NOMO-1 (cell line): ENCODE results near the gene MMP17.
A peak's percentile ranks its signal among the peaks of the same experiment; 100 is the strongest.

Experiments
- DNase-seq, 2 experiments: peaks; one replicate each; lab custom pipeline; 2025; ENCODE audit not compliant: unreplicated experiment in 2 of 2; lab: John Stamatoyannopoulos, UW

MMP17 gene

DNA sequence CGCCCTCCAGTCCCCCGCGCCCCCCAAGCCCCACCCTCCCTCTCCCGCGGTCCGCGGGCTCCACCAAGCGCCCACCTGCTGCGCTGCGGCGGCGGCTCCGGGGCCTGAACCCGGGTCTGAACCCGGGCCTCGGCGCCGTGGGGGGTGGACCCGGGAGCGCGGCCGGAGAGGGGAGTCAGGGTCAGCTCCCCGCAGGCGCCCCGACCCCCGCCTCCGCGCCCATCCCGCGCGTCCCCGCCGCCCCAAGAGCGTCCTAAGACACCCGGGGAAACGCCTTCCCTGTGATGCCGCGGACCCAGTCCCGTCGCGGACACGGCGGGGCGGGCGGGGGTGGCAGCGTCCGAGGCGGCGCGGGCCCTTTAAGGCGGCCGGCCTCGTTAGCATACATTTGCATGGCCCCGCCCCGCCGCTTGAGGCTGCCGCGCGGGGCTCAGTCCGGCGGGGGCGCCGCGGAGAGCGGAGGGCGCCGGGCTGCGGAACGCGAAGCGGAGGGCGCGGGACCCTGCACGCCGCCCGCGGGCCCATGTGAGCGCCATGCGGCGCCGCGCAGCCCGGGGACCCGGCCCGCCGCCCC, at the start of gene MMP17:
Gene MMP17, plus strand, starts transcription at position 433 of the 574 bp plus-strand sequence. Its CDS starts 102 bp downstream, at position 535.
- DNase-seq: peak; percentile 72 to 82

DNA sequence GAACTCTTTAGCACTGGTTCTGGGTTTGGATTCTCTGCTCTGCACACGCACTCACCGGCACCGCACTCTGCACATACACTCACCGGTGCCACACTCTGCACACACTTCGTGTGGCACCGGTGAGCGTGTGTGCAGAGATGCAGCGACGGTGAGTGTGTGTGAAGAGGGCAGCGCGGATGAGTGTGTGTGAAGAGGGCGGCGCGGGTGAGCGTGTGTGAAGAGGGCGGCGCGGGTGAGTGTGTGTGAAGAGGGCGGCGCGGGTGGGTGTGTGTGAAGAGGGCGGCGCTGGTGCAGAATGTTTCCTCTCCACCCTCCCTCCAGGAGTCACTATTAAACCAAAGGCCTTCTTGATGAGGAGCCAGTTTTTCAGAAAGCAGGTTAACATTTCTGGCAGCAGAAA, 49.2 kb upstream of the MMP17 start:
- DNase-seq: no peak

DNA sequence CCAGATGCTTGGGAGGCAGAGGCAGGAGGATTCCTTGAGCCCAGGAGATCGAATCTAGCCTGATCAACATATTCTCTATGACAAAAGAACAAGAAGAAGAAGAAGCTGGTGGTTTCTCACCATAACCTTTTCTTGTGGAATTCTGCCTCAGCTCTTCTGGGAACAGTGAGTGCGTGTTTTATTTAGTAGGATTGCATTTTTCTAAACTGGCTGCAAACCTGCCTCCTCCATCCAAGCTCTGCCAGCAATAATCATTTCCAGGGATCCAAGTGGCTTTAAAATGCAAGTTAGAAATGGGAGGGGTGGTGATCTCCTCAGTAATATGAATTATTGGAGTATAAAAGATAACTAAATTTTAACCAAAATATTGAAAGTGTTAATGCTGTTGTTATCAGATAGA, 46.1 kb upstream of the MMP17 start:
- no peak for DNase-seq

DNA sequence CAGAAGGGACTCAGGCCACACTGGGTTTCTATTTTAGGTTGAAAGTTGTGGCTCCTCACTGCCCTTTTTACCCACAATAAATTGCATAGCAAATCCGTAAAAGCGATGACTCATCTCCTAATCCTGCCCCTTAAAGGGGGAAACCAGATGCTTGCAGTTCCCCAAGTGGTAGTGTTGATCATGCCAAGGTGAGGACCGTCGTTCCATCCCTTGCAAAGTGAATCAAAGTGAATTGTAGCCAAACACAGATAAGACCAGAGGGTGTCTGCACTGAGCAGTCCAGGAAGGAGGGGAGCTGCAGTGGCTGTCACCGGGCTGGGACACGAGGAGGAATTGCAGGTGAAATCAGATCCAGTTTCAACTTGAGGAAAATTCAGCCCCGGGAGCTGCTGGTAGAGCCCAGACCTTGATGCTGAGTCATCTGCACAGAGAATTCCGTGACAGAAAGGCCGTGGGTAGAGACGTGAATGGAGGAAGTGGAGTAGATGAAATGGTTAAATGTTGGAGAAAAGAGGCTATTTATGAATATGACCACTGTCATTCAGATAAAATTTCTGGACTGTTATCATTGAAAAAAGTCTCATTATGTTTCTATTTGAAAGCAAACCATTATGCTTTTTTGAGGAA, 44.2 kb upstream of the MMP17 start:
- DNase-seq: peak; percentile 79 to 84

DNA sequence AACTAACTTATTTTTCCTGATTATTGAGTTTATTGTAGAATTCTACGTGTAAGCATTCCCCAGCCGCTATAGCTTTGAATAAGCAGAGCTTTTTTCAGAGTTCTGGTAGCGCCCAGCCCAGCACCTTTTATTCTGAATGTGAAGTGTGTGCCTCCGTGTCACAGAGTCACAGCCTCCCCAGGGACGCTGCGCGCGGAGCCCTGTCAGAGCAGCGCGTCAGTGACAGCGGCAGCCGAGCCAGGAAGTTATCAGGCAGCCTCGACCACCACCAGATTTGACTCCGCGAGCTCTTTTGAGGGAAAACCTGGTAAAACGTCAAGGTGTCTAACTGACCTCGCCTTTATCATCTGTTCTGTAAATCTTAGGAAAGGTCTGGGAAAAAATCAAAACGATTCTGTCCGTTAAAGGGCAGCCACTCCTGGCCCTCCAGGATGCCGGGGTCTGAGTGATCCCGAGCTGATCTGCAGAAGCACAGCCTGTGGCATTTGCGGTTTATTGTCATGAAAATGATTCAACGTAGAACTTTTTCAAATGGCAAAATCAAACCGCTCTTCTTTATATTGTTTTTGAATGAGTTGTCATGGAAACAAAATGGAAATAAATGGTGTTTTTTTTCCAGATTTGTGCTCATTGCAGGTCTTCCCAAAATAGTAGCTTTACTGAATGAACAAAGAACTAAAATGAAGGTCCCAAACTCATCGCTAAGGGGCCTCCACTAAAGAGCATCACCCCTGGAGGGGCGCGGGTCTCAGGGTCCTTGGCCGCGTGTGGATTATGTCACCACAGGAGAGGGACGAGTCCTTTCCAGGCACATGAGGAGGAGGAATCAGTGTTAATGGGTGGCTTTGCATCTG, 43.1 kb upstream of the MMP17 start:
- no peak for DNase-seq

DNA sequence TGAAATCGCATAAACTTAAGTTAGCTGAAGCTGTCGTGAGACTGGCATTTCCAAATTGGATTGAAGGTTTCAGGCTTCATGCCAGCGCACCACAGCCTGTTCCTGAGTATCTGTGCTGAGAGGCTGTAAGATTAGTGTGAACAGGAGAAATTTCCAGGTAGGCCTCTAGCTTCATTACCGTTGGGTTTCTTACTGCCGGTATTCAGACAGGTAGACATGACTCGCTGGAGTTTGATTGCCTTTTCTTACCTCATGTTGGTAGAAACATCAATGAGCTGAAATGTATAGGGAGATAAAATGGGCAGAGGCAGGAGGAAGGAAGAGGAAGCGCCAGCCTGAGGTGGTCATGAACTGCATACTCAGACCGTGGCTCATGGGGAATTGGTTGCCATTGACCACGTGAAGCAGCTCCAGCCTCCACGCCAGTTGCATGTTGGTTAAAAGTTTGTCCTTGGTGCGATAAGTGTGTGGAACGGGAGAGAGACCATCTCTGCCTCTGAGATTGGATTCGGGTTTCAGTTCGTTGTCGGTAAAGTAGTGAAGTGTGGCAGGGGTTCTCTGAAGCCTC, 42.3 kb upstream of the MMP17 start:
- no peak for DNase-seq

DNA sequence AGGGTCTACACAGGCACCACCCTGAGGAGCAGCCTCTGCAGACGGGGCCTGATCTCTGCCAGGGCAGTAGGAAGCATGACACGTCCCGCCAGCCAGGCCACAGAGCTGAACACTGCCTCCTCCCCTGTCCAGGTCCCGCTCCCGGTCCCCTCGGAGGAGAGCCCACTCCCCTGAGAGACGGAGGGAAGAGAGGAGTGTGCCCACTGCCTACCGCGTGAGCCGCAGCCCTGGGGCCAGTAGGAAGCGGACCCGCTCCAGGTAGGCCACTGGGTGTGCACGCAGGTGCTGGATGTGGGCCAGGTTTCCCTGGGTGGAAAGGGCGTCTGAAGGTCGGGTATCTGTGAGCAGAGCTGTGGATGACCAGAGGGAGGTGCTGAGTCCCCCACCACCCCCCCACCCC, 41.9 kb upstream of the MMP17 start:
- no peak for DNase-seq

DNA sequence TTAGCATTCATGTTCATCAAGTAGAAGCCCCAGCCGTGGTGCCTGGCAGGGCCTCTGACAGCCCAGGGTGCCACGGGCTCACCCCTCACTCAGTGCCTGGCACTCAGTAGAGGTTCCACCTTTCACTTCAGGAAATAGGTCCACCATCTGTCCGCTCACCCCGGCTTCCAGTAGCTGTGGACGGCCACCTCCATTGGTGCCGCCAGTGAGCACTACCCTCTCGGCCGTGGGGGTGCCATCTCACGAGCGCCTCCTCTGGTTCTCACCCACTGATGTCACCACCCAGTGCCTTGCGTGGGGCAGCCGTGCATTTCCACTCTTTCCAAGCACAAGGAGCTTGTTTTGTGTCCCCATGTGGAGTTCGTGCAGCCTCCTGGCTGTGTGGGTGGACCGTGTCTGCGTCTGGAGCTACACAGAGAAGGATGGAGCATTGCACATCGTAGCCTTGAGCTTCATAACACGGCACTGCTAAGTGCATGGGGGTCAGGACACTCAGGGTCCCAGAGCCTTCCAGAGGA, 41.0 kb upstream of the MMP17 start:
- no peak for DNase-seq

DNA sequence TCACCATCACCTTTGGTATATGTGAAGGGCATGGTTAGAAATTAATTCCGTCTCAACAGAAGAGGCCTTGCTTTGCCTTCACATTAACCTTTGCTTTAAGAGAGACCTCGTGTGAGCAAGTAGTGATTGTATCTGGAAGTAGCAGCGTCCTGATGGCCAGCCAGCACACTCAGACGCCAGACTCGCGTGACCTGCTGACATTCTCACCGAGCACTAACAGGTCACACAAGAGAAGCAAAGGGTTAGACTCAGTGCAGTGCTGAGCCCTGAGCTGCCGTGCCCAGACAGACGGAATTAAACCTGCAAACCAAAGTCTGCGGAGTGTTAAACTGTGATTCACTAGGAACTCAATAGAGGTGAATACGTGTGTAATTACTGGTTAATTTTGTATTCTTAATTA, 40.1 kb upstream of the MMP17 start:
- DNase-seq: no peak

DNA sequence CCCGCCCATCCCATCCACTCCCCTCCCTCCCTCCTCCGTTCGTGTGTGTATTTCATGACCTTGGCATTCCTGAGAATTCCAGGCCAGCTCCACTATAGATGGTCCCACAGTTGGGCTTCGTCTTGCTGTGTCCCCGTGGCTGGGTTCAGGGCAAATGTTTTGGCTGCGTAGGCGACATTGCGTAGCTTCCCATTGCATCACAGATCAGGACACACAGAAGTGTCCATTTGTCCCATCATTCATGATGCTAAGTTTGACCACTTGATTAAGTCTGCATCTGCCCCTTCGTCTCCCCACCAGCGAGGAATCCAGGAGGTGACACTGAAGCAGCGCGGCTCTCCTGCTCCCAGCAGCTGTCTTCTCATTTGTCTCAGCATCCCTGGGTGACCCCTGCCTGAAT, 38.6 kb upstream of the MMP17 start:
- no peak for DNase-seq

DNA sequence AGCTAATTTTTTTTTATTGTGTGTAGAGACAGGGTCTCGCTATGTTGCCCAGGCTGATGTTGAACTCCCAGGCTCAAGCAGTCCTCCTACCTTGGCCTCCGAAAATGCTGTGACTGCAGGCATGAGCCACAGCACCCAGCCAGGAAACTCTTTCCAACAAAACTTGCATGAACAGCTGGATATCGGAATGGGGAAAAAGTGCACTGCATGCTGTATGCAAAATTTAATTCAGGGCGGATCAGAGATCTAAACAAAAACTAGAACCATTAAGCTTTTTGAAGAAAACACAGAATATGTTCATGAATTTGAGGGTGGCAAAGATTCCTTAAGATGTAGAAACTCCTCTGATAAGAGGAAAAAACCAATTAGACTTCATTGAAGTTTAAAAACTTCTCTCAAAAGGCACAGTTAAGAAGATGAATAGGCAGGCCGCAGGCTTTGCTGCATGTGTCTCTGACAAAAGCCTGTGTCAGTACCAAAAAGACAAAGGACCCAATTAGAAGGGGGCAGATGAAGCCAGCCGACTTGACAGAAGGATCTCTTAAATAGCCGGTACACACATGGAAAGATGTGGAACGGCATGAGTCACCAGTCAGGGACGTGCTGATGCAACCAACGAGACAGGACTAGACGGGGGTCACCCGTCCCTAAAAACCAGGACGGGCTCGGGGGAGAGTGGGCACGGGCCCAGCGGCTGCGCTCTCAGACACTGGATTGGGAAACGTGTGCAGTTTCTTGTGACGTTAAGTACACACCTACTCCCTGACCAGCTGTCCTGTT, 34.8 kb upstream of the MMP17 start:
- no peak for DNase-seq

DNA sequence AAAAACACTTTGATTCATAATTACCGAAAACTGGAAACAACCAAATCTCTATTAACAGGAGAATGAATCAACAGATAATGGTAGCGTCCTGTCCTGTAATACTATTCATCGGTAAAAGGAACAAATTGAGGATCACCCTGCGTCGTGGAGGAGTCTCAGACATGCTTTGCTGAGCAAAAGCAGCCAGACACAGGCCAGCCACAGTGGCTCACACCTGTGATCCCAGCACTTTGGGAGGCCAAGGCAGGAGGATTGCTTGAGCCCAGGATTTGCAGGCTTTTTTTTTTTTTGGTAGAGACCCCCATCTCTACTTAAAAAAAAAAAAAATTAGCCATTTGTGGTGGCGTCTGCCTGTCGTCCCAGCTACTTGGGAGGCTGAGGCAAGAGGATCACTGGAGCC, 34.1 kb upstream of the MMP17 start:
- no peak for DNase-seq

DNA sequence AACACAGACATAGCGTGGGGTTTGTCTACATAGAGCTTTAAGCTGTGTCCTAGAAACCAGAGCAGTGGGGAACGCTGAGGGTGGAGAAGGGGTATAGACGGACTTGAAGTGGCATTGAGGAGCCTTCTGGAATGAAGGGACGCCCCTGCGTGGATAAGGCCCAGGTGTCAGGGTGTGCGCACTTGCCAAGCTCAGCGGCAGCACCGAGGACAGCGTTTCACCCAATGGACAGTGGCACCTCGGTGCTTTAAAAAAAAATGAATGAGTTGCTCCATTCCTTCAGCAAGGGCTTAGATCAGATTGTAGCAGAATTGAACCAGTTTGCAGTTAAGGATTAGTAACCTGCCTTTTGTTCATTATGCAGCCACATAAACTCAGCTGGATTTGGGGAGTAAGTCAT, 33.6 kb upstream of the MMP17 start:
- no peak for DNase-seq

DNA sequence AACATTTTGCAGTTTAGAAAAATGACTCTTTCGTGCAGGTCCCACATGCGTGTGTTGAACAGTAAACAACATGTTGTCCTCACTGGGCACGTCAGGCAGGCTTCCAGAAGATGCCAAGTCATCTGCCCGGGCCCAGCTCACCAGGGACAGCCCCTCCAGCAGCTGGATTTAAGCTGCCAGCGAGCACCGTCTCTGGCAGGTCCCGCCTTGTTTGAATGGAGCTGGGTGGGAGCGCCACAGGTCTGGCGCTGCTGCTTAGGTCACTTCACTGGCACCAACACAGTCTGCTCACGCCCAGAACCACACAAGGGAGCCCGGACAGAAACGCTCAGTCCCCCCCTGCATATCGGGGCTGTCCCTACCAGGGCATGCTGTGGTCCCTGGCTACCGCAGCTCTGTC, 33.1 kb upstream of the MMP17 start:
- no peak for DNase-seq

DNA sequence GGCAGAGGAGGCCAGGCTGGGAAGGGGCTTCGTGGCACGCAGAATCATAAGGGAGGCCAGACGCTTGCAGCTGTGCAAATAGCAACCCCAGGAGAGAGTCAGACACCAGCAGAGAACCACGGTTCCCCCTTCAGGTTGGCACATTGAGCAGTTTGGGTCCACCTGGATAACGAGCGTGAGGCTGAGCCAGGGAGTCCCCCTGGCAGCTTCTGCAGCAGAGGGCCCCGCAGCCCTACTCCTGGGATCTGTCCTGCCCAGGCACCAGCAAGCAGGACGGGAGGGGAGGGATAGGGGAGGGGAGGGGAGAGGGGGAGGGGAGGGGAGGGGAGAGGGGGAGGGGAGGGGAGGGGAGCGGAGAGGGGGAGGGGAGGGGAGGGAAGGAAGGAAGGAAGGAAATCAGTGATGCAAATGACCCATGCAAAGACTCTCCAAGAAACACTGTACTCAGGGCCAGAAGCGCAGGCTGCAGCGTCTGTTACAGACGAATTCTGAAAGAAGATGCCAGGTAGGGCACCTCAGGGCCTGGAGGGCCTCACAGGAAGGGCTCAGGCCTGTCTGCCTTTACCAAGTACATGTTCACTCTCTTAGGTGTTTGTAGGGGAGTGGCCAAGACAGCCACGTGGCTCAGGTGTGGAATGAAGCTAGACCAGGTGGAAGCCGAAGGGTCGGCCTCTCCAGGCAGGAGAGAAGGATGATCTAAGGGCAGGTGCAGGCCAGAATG, 32.3 kb upstream of the MMP17 start:
- DNase-seq: no peak

DNA sequence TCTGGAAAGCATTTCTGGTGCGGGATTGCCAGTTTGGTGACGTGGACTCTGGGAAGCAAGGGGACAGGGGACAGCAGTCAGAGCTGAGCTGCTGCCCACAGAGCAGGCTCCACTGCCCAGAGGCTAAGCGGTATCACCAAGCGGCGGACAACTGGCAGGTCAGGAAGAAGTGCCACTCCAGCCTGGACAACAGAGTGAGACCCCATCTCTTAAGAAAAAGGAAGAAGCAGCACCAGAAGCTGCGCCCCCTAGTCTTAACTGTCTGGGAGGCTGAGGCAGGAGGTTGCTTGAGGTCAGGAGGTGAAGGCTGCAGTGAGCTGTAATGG, 31.8 kb upstream of the MMP17 start:
- no peak for DNase-seq

DNA sequence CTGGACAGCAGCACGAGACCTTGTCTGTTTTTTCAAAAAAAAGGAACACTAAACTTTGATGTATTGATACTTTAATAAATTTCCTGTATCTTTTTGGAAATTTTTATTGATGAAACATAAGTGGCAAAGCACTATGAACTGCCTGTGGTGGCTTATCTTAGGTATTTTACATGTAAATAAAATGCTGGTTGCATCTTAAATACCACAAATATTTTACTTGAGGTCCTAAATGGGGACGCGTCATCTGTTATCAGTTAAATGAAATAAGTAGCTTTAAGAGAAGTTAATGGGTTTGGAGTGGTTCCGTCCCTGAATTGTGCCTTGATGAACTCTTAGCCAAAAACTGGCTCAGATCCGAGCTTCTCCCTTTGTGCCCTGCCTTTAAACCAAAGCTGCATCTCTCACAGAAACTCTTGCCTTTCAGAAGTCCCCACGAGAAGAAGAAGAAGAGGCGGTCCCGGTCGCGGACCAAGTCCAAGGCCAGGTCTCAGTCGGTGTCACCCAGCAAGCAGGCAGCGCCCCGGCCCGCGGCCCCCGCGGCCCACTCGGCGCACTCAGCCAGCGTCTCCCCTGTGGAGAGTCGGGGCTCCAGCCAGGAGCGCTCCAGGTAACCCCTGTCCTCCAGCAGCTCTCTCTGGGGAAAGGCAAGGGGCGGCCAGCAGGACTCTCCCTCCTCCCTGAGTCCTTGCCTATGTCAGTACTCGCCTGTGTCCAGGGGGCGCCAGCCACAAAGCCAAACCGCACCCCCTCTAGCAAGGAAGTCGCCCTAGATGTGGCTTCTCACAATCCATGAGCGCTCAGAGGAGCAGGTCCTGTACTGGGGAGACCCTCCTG, 31.2 kb upstream of the MMP17 start:
- DNase-seq: no peak

DNA sequence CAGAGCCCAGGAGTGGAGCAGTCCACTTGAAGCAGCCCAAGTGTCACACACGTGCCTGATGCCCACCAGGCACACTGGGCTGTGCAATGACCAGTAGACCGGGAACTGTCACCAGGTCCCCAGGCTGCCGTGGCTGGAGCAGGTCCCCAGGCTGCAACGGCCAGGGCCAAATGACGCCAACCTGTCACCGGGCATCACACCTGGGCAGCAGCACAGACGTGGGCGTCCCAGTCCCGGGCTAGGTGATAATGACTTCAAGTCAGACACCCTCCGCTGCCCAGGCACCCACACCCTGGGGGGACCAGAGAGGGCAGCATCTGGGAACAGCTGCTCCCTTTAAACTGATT, 30.6 kb upstream of the MMP17 start:
- no peak for DNase-seq

DNA sequence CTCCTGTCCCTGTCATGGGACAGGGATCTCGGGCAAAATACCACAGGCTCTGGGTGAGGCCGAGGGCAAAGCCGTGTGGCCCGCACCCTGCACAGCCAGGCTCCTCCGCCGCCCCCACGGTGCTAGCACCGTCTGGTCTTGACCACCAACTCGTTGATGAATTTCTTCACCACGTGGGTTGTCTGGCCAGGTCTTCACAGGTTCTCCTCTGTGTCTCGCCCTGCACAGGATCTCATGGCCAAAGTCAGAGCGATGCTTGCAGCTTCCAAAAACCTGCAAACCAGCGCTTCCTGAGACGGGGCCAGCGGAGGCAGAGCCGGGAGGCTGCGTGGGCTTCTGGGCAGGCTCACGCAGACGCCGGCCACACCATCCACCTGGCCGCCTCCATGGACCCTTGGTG, 29.0 kb upstream of the MMP17 start:
- no peak for DNase-seq
